ENCODE results near the gene ACTR2. TPM values are rescaled to one million over a fixed set of nuclear protein-coding genes. Genes with fewer than 3 reads are reported as not detected.
A peak's percentile ranks its signal among the peaks of the same experiment; 100 is the strongest.
"Not testable (repeated sequence)": the region's sequence is repeated elsewhere in the genome, so short reads cannot be mapped to it uniquely, and the experiment has no call there.

The ACTR2 gene
- total RNA-seq: 100 to 1,000 TPM in 1 of 4 donors, 10 to 100 TPM in 3; 56.9 to 123 (median 81.8) TPM

- TF ChIP-seq POLR2A (IDR thresholded peaks at IDR 0.05) (peak; percentile 97), POLR2AphosphoS5 (IDR thresholded peaks at IDR 0.05) (peak; percentile 88 to 93 (median 91)), EP300 (IDR thresholded peaks at IDR 0.05; ENCODE audit: low read depth) (no peak)
- TF ChIP-seq, protein P1, sequence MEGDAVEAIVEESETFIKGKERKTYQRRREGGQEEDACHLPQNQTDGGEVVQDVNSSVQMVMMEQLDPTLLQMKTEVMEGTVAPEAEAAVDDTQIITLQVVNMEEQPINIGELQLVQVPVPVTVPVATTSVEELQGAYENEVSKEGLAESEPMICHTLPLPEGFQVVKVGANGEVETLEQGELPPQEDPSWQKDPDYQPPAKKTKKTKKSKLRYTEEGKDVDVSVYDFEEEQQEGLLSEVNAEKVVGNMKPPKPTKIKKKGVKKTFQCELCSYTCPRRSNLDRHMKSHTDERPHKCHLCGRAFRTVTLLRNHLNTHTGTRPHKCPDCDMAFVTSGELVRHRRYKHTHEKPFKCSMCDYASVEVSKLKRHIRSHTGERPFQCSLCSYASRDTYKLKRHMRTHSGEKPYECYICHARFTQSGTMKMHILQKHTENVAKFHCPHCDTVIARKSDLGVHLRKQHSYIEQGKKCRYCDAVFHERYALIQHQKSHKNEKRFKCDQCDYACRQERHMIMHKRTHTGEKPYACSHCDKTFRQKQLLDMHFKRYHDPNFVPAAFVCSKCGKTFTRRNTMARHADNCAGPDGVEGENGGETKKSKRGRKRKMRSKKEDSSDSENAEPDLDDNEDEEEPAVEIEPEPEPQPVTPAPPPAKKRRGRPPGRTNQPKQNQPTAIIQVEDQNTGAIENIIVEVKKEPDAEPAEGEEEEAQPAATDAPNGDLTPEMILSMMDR (IDR thresholded peaks at IDR 0.05): peak in 1 of 5 experiments; percentile 17
- Histone ChIP-seq H3K4me1 (peaks cover 9 to 54% (median 36%) of the 10 kb centered on the region in 4 donors), H3K36me3 (no peaks in the 10 kb centered on the region), H3K9me3 (no peaks in the 10 kb centered on the region), H3K27ac (peak within 1 kb of the TSS; percentile 96 to 100 (median 98)), H3K4me3 (peak within 1 kb of the TSS; percentile 89 to 99 (median 98)), H3K27me3 (no peaks in the 10 kb centered on the region)
- in situ Hi-C loops (cut with MboI; ENCODE audit: low pct_ligation_motif_present in 1 of 4, low pct_unique_long_range_greater_than_20kb in 1 of 4, low sequenced_read_pairs in 3 of 4) (no loop called here), intact Hi-C loops (cut with DNase I; ENCODE audit: low total_unique reads) (no loop called here)
- WGBS, 2 donors (ENCODE audit: low coverage in 1 of 2): 0 to 1% methylated on average over 1 to 80 of the region's 82 CpGs
- peak; percentile 98 for DNase-seq
These were observed at the start of gene ACTR2 for GRCh38 chr2:65227456-65228262. ACTR2 (plus strand) TSS chr2:65227831; CDS start chr2:65227910, 79 bp downstream.

DNA sequence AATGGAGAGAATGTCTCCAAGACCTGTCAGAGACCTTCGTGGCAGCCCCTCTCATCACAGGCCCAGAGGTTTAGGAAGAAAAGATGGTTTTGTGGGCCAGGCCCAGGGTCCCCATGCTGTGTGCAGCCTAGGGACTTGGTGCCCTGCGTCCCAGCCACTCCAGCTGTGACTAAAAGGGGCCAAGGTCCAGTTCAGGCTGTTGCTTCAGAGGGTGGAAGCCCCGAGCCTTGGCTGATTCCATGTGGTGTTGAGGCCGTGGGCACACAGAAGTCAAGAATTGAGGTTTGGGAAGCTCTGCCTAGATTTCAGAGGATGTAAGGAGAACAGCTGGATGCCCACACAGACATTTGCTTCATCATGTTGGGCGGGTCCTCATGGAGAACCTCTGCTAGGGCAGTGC is 45.1 kb upstream of the ACTR2 start:
- in situ Hi-C loops (cut with MboI; ENCODE audit: low pct_ligation_motif_present in 1 of 4, low pct_unique_long_range_greater_than_20kb in 1 of 4, low sequenced_read_pairs in 3 of 4): loop anchor here (10.0 to 25.0 kb wide), 3 partner anchors 118 to 270 kb away; partner anchors contain the start of gene CEP68 (in 2 of the 4)
- no peak for TF ChIP-seq EP300 (IDR thresholded peaks at IDR 0.05; ENCODE audit: low read depth)
- TF ChIP-seq POLR2A (IDR thresholded peaks at IDR 0.05): no peak
- TF ChIP-seq, protein P1 (IDR thresholded peaks at IDR 0.05): no peak
- no peak for TF ChIP-seq POLR2AphosphoS5 (IDR thresholded peaks at IDR 0.05)
- intact Hi-C loops (cut with DNase I; ENCODE audit: low total_unique reads): no loop called here
- WGBS, 2 donors (ENCODE audit: low coverage in 1 of 2): 75% methylated on average over 5 of the region's 5 CpGs; no CpG with 5 or more reads in 1 of the 2 donors
- Histone ChIP-seq H3K36me3 (no peaks in the 10 kb centered on the region), H3K4me1 (peaks cover 5 to 27% (median 18%) of the 10 kb centered on the region in 4 donors), H3K4me3 (no peak overlapping the region), H3K27me3 (no peaks in the 10 kb centered on the region), H3K9me3 (no peaks in the 10 kb centered on the region), H3K27ac (no peak overlapping the region)
- no peak for DNase-seq

DNA sequence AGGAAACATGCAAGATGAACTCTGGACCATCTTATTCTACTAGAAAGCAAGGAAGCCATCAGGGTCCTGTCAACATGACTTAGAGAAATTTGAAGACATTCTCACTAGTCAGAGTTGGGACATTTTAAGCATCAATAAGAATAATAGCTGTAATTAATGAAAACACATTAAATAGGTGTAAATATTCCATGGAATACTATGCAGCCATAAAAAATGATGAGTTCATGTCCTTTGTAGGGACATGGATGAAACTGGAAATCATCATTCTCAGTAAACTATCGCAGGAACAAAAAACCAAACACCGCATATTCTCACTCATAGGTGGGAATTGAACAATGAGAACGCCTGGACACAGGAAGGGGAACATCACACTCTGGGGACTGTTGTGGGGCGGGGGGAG is 44.2 kb upstream of the ACTR2 start:
- in situ Hi-C loops (cut with MboI; ENCODE audit: low pct_ligation_motif_present in 1 of 4, low pct_unique_long_range_greater_than_20kb in 1 of 4, low sequenced_read_pairs in 3 of 4): loop anchor here (10.0 to 25.0 kb wide), 3 partner anchors 119 to 271 kb away; partner anchors contain the start of gene CEP68 (in 2 of the 4)

DNA sequence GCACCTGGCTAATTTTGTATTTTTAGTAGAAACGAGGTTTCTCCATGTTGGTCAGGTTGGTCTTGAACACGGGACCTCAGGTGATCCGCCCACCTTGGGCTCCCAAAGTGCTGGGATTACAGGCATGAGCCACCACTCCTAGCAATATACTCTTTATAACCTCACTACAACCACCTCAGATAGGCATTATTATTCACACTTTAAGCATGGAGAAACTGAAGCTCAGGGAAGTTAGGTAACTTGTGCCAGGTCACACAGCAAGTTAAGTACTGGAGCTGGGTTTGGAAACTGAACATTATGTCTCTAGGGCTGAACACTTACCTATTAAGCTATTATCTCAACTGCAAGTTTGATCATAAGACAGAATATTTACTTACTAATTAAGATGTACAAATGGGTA is 42.6 kb upstream of the ACTR2 start:
- Histone ChIP-seq H3K27ac (peak overlapping the region in 1 of 4 donors; percentile 80), H3K27me3 (no peaks in the 10 kb centered on the region), H3K9me3 (no peaks in the 10 kb centered on the region), H3K4me1 (peaks cover 5 to 25% (median 13%) of the 10 kb centered on the region in 4 donors), H3K4me3 (no peak overlapping the region), H3K36me3 (no peaks in the 10 kb centered on the region)
- 74 to 75% methylated on average over 3 of the region's 3 CpGs for WGBS, 2 donors (ENCODE audit: low coverage in 1 of 2)
- TF ChIP-seq POLR2AphosphoS5 (IDR thresholded peaks at IDR 0.05) (no peak), EP300 (IDR thresholded peaks at IDR 0.05; ENCODE audit: low read depth) (no peak), POLR2A (IDR thresholded peaks at IDR 0.05) (no peak)
- TF ChIP-seq, protein P1 (IDR thresholded peaks at IDR 0.05): no peak
- in situ Hi-C loops (cut with MboI; ENCODE audit: low pct_ligation_motif_present in 1 of 4, low pct_unique_long_range_greater_than_20kb in 1 of 4, low sequenced_read_pairs in 3 of 4): loop anchor here (10.0 to 25.0 kb wide), 3 partner anchors 120 to 273 kb away; partner anchors contain the start of gene CEP68 (in 2 of the 4)
- DNase-seq: no peak
- intact Hi-C loops (cut with DNase I; ENCODE audit: low total_unique reads): loop anchor here (5.0 kb wide), 1 partner anchor 268 kb away; no protein-coding TSS in a partner anchor

More for the DNA sequence above, 44.2 kb upstream of the ACTR2 start:
- H3K27ac ChIP-seq; DNase-seq; H3K4me3 ChIP-seq; H3K9me3 ChIP-seq; H3K27me3 ChIP-seq; intact Hi-C loops (cut with DNase I; ENCODE audit: low total_unique reads); H3K36me3 ChIP-seq: not testable (repeated sequence)
- 83 to 100% methylated on average over 1 to 4 of the region's 4 CpGs for WGBS, 2 donors (ENCODE audit: low coverage in 1 of 2)
- H3K4me1 ChIP-seq: peaks cover 5 to 29% (median 14%) of the 10 kb centered on the region in 4 donors
